Neuronal stem cell (in vitro differentiated cells): ENCODE data around the gene PNPLA1.

Source experiments
- DNase-seq: peaks from one replicate; pipeline ENCODE4 v3.0.0-alpha.2; 2013; ENCODE audit warnings: low spot score
- H2AFZ ChIP-seq: one replicate; pipeline ENCODE4 v1.6.1; 2013; ENCODE audit warnings: mild to moderate bottlenecking, low read length, inconsistent platforms
- H2AK5ac ChIP-seq: 2 replicates; pipeline ENCODE4 v1.6.1; 2013; ENCODE audit warnings: low read depth, mild to moderate bottlenecking, inconsistent platforms, low read length, moderate library complexity, mixed read lengths
- H2BK120ac ChIP-seq: 2 replicates; pipeline ENCODE4 v1.6.1; 2013; ENCODE audit warnings: low read depth, mild to moderate bottlenecking, inconsistent platforms, low read length, moderate library complexity, mixed read lengths
- H2BK12ac ChIP-seq: one replicate; pipeline ENCODE4 v1.6.1; 2013; ENCODE audit warnings: low read length, inconsistent platforms
- H2BK15ac ChIP-seq: 2 replicates; pipeline ENCODE4 v1.6.1; 2013; ENCODE audit warnings: mild to moderate bottlenecking, low read length, inconsistent platforms, mixed read lengths
- H2BK5ac ChIP-seq: one replicate; pipeline ENCODE4 v1.6.1; 2013; ENCODE audit warnings: inconsistent platforms, mild to moderate bottlenecking, low read length, moderate library complexity
- H3K14ac ChIP-seq: one replicate; pipeline ENCODE4 v1.6.1; 2013; ENCODE audit warnings: low read length, inconsistent platforms
- H3K18ac ChIP-seq: 2 replicates; pipeline ENCODE4 v1.6.1; 2013; ENCODE audit warnings: low read length, inconsistent platforms
- H3K23ac ChIP-seq: 2 replicates; pipeline ENCODE4 v1.6.1; 2013; ENCODE audit warnings: low read depth, mild to moderate bottlenecking, mixed read lengths, low read length, inconsistent platforms; ENCODE audit not compliant: poor library complexity
- H3K27ac ChIP-seq: replicated peaks from 3 replicates; pipeline ENCODE4 v1.5.1; 2013; ENCODE audit warnings: low read length, inconsistent platforms
- H3K27me3 ChIP-seq, 3 experiments: 2 replicates each; pipeline ENCODE4 v1.6.1; 2013; ENCODE audit warnings: low read length in 3 of 3, mild to moderate bottlenecking in 2 of 3, inconsistent platforms in 1 of 3, low read depth in 1 of 3, mixed read lengths in 1 of 3, moderate library complexity in 1 of 3; ENCODE audit not compliant: control insufficient read depth in 3 of 3, insufficient read depth in 3 of 3
- H3K36me3 ChIP-seq, 2 donors: replicated peaks in 1 of 2; 2 replicates each; pipeline ENCODE4 v1.6.1; 2013; ENCODE audit warnings: low read length in 2 of 2; ENCODE audit not compliant: control insufficient read depth in 2 of 2, insufficient read depth in 2 of 2
- H3K4ac ChIP-seq: 2 replicates; pipeline ENCODE4 v1.6.1; 2013; ENCODE audit warnings: inconsistent platforms, mild to moderate bottlenecking, low read length, moderate library complexity
- H3K4me1 ChIP-seq, 2 donors: 1 replicate in 1 of 2; 2 replicates in 1 of 2; pipeline ENCODE4 v1.6.1; 2013; ENCODE audit warnings: low read length in 2 of 2, low read depth in 1 of 2; ENCODE audit not compliant: control insufficient read depth in 2 of 2, insufficient read depth in 1 of 2
- H3K4me2 ChIP-seq: one replicate; pipeline ENCODE4 v1.6.1; 2013; ENCODE audit warnings: mild to moderate bottlenecking, low read length, inconsistent platforms; ENCODE audit not compliant: insufficient read depth, poor library complexity, severe bottlenecking
- H3K4me3 ChIP-seq, 2 donors: 2 replicates each; pipeline ENCODE4 v1.5.1; 2013; ENCODE audit warnings: low read length in 2 of 2, mild to moderate bottlenecking in 2 of 2, inconsistent platforms in 1 of 2, moderate library complexity in 1 of 2
- H3K79me1 ChIP-seq: one replicate; pipeline ENCODE4 v1.6.1; 2013; ENCODE audit warnings: low read depth, mild to moderate bottlenecking, inconsistent platforms, low read length, moderate library complexity
- H3K9ac ChIP-seq: one replicate; pipeline ENCODE4 v1.6.1; 2013; ENCODE audit warnings: mild to moderate bottlenecking, low read depth, low read length, inconsistent platforms; ENCODE audit not compliant: poor library complexity
- H3K9me3 ChIP-seq, 2 donors: replicated peaks in 1 of 2; 2 replicates each; pipeline versions ENCODE3 to v1.6.1; 2013; ENCODE audit warnings: low read length in 2 of 2, mild to moderate bottlenecking in 2 of 2, inconsistent platforms in 1 of 2, low read depth in 1 of 2, mixed read lengths in 1 of 2, moderate library complexity in 1 of 2; ENCODE audit not compliant: control insufficient read depth in 2 of 2, insufficient read depth in 1 of 2
- H4K8ac ChIP-seq: one replicate; pipeline ENCODE4 v1.6.1; 2013; ENCODE audit warnings: low read depth, mild to moderate bottlenecking, inconsistent platforms, low read length, moderate library complexity
- H4K91ac ChIP-seq: one replicate; pipeline ENCODE4 v1.6.1; 2013; ENCODE audit warnings: low read length, low read depth, mild to moderate bottlenecking, inconsistent platforms; ENCODE audit not compliant: poor library complexity
- WGBS, 2 donors: extraction: QIAGEN DNeasy Blood & Tissue Kit; methylation state at CpG; one replicate each; pipeline ENCODE4 v1.1.7; 2013; ENCODE audit warnings: missing lambda C conversion rate in 2 of 2, mixed read lengths in 1 of 2; ENCODE audit not compliant: insufficient read length in 2 of 2, insufficient replicate concordance in 1 of 2; ENCODE audit errors: extremely low coverage in 2 of 2; 5-methylcytosine and 5-hydroxymethylcytosine counted together

Gene PNPLA1

DNA sequence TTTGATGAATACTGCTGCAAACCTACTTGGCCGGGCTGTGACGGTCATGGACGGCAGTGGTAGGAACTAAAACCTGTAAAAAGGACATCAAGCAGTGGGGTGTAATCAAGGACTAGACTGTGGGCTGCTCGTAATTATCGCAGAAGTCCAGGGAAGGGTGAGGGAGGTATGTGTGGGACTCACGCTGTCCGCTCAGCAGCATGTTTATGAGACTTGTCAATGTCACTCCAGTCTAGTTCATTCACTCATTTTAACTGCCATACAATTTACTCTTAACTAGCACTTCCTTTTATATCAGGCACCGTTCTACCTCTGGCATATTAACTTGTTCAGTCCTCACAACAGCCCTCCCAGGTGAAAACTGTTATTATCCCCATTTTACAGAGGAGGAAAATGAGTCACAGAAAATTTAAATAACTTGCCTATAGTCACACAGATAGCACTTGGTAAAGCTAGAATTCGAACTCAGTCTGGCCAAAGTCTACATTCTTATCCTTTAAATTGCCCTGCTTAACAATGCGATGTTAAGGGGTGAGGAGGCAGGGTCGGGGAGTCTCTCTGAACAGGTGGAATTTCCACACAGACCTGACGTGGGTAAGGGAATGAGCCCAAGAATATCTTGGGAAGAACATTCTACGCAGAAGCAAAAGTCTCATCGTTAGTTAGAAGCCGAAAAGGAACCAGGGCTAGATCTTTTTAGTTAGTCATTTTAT lies 4.1 kb downstream of the PNPLA1 start:
- Histone ChIP-seq H3K4me3 (no peak overlapping the region), H3K9me3 (no peaks in the 10 kb centered on the region), H3K79me1 (no peaks in the 10 kb centered on the region), H3K14ac (no peak overlapping the region), H3K4me1 (no peaks in the 10 kb centered on the region), H2AK5ac (no peak overlapping the region), H2BK120ac (no peak overlapping the region), H3K18ac (no peak overlapping the region), H2BK15ac (no peak overlapping the region), H4K91ac (no peak overlapping the region), H3K36me3 (no peaks in the 10 kb centered on the region), H3K23ac (no peak overlapping the region), H3K4me2 (no peak overlapping the region), H3K27me3 (peaks cover 0 to 16% (median 0%) of the 10 kb centered on the region in 3 experiments), H2BK5ac (no peak overlapping the region), H2BK12ac (no peak overlapping the region), H3K9ac (no peak overlapping the region), H2AFZ (no peak overlapping the region), H4K8ac (no peak overlapping the region), H3K27ac (no peak overlapping the region), H3K4ac (no peak overlapping the region)
- no peak for DNase-seq
- no CpG with 5 or more reads among the region's 15 CpGs for WGBS, 2 donors

DNA sequence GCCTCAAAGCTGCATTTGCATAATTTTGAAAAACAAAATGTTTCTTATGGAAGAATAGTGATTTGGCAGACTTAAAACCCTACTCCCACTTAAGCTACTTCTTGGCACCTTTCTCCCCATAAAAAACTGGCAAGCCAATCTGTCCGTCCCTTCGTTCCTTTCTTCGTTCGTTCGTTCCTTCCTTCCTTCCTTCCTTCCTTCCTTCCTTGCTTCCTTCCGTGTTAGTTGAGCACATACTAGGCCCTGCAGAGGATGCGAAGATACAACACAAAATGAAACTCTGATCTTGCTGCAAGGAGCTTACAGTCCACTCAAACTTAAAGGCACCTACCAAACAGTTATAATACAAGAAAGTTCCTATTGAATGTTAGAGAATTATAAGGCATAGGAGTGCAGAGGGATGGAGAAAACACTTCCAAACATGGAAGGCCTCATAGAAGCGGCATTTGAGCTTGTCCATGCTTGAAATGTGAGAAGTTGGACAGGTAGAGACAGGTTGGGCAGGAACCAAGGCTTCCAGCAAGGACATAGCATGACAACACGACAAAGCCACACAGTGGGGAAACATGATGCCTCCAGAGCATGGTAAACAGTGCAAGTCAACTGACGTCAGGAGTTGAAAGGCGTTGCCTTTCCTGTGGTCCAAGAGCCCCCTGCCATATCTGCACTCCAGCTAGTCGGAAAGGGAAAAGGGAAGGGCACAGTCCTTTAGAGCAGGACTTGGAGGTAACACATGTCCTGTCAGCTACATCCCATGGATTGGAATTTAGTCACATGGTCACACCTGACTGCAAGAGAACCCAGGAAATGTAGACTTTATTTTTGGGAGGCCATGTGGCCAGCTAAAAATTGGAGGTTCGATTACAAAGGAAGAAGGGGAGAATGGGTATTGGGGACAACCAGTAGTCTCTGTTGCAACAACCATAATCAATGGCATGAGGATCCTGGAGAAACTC lies 7.0 kb downstream of the PNPLA1 start:
- Histone ChIP-seq H3K36me3 (no peaks in the 10 kb centered on the region), H2BK120ac (no peak overlapping the region), H2AFZ (no peak overlapping the region), H4K91ac (no peak overlapping the region), H2BK12ac (no peak overlapping the region), H3K4ac (no peak overlapping the region), H3K14ac (no peak overlapping the region), H3K23ac (no peak overlapping the region), H2BK5ac (no peak overlapping the region), H2AK5ac (no peak overlapping the region), H3K9ac (no peak overlapping the region), H3K9me3 (no peaks in the 10 kb centered on the region), H3K4me1 (no peaks in the 10 kb centered on the region), H3K4me2 (no peak overlapping the region), H3K27ac (no peak overlapping the region), H3K4me3 (no peak overlapping the region), H3K27me3 (peaks cover 0 to 20% (median 0%) of the 10 kb centered on the region in 3 experiments), H3K79me1 (no peaks in the 10 kb centered on the region), H2BK15ac (no peak overlapping the region), H4K8ac (no peak overlapping the region), H3K18ac (no peak overlapping the region)
- no CpG with 5 or more reads among the region's 13 CpGs for WGBS, 2 donors
- DNase-seq, result no peak

DNA sequence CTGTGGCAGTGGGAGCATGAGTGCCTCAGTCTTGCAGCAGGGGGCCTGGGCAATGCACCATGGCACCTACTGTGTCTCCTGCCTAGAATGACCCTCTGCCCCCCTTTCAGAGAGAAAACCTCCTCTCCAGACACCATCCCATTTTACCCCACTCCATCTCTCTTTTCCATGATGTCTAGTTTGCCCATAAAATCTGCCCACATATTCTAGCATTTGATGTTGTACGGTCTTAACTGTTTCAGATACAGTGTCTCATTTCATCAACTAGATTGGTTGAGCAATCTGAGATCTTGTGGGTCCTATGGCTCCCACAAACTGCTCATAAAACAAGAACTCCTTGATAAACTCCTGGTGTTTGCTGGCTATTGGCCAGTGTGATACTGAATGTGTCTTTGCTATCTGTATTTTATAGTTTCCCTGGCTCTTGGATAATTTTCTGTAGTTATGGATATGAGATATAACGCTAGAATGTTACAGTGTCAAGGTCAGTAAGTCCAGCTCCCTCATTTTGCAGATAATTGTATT lies 8.1 kb downstream of the PNPLA1 start:
- Histone ChIP-seq H3K27me3 (peaks cover 0 to 20% (median 0%) of the 10 kb centered on the region in 3 experiments), H3K9ac (no peak overlapping the region), H2AFZ (no peak overlapping the region), H3K4ac (no peak overlapping the region), H3K27ac (no peak overlapping the region), H2BK15ac (no peak overlapping the region), H3K9me3 (no peaks in the 10 kb centered on the region), H3K36me3 (no peaks in the 10 kb centered on the region), H3K79me1 (no peaks in the 10 kb centered on the region), H3K14ac (no peak overlapping the region), H4K91ac (no peak overlapping the region), H2AK5ac (no peak overlapping the region), H2BK5ac (no peak overlapping the region), H2BK12ac (no peak overlapping the region), H3K4me1 (no peaks in the 10 kb centered on the region), H4K8ac (no peak overlapping the region), H3K23ac (no peak overlapping the region), H3K18ac (no peak overlapping the region), H2BK120ac (no peak overlapping the region), H3K4me3 (no peak overlapping the region), H3K4me2 (no peak overlapping the region)
- WGBS, 2 donors, result no CpG with 5 or more reads among the region's 2 CpGs
- DNase-seq, result no peak

GRCh38 chr6:36280467-36280866 lies 10.6 kb downstream of the PNPLA1 start:
- no peak overlapping the region for H3K4me3 ChIP-seq
- no peak overlapping the region for H2BK120ac ChIP-seq
- no peak for DNase-seq
- H2BK12ac ChIP-seq, result no peak overlapping the region
- H3K9me3 ChIP-seq, result no peaks in the 10 kb centered on the region
- peaks cover 0 to 33% (median 0%) of the 10 kb centered on the region in 3 experiments for H3K27me3 ChIP-seq
- no CpG with 5 or more reads among the region's 3 CpGs for WGBS, 2 donors
- no peak overlapping the region for H4K91ac ChIP-seq
- H3K9ac ChIP-seq, result no peak overlapping the region
- no peak overlapping the region for H2BK15ac ChIP-seq
- H3K79me1 ChIP-seq, result no peaks in the 10 kb centered on the region
- no peak overlapping the region for H2AFZ ChIP-seq
- no peak overlapping the region for H3K14ac ChIP-seq
- no peak overlapping the region for H3K18ac ChIP-seq
- no peak overlapping the region for H2AK5ac ChIP-seq
- H4K8ac ChIP-seq, result no peak overlapping the region
- H2BK5ac ChIP-seq, result no peak overlapping the region
- no peak overlapping the region for H3K23ac ChIP-seq
- no peaks in the 10 kb centered on the region for H3K36me3 ChIP-seq
- H3K4me1 ChIP-seq, result peaks cover 0 to 5% of the 10 kb centered on the region in 2 donors
- H3K4ac ChIP-seq, result no peak overlapping the region
- H3K27ac ChIP-seq, result no peak overlapping the region
- H3K4me2 ChIP-seq, result no peak overlapping the region
